Stimulated activated memory B cell treated with anti-CD40 and anti-IgM and Interleukin-4, amounts not matched to agents 10 μg/mL and 1 μg/mL and 100 μg/mL, for 72 hours (primary cell): ENCODE results near the gene MSMP.

Experiments used
- ATAC-seq: fragments of 150-1000 bp; cut with Tn5 transposase; 2 replicates; pipeline ENCODE4 v1.10.0; 2021
- H3K27ac Mint-ChIP-seq: one replicate; pipeline ENCODE4 v1.8.0; 2022; ENCODE audit warnings: mild to moderate bottlenecking, mixed read lengths
- H3K27me3 Mint-ChIP-seq: one replicate; pipeline ENCODE4 v1.8.0; 2022; ENCODE audit warnings: mixed read lengths
- H3K36me3 Mint-ChIP-seq: one replicate; pipeline ENCODE4 v1.8.0; 2022; ENCODE audit warnings: mixed read lengths
- H3K4me1 Mint-ChIP-seq: one replicate; pipeline ENCODE4 v1.8.0; 2022; ENCODE audit warnings: mixed read lengths
- H3K4me3 Mint-ChIP-seq: one replicate; pipeline ENCODE4 v1.8.0; 2022; ENCODE audit warnings: mild to moderate bottlenecking, moderate library complexity, mixed read lengths
- H3K9me3 Mint-ChIP-seq: one replicate; pipeline ENCODE4 v1.8.0; 2022; ENCODE audit warnings: mixed read lengths

Gene MSMP

GRCh38 chr9:35757892-35758275 is 3.8 kb upstream of the MSMP start:
- H3K4me1 Mint-ChIP-seq, result peaks cover 56% of the 10 kb centered on the region
- ATAC-seq, result no peak
- H3K36me3 Mint-ChIP-seq, result peaks cover 24% of the 10 kb centered on the region
- peak overlapping the region; percentile 96 for H3K27ac Mint-ChIP-seq
- H3K9me3 Mint-ChIP-seq, result no peaks in the 10 kb centered on the region
- H3K4me3 Mint-ChIP-seq, result peak overlapping the region; percentile 68
- H3K27me3 Mint-ChIP-seq, result no peaks in the 10 kb centered on the region

GRCh38 chr9:35757226-35757891 is 3.3 kb upstream of the MSMP start:
- Mint-ChIP-seq H3K36me3 (peaks cover 30% of the 10 kb centered on the region), H3K4me3 (peak overlapping the region; percentile 96), H3K9me3 (no peaks in the 10 kb centered on the region), H3K4me1 (peaks cover 55% of the 10 kb centered on the region), H3K27me3 (no peaks in the 10 kb centered on the region), H3K27ac (peak overlapping the region; percentile 96)
- ATAC-seq, result peak; percentile 68

- Mint-ChIP-seq H3K27ac (peak overlapping the region; percentile 96), H3K27me3 (no peaks in the 10 kb centered on the region), H3K36me3 (peaks cover 36% of the 10 kb centered on the region), H3K4me1 (peaks cover 49% of the 10 kb centered on the region), H3K4me3 (peak overlapping the region; percentile 96), H3K9me3 (no peaks in the 10 kb centered on the region)
- ATAC-seq, result peak; percentile 87
These were observed 2.5 kb upstream of the MSMP start for GRCh38 chr9:35756275-35757225.

- H3K27ac Mint-ChIP-seq, result no peak overlapping the region
- no peaks in the 10 kb centered on the region for H3K27me3 Mint-ChIP-seq
- peaks cover 42% of the 10 kb centered on the region for H3K4me1 Mint-ChIP-seq
- no peaks in the 10 kb centered on the region for H3K9me3 Mint-ChIP-seq
- peaks cover 42% of the 10 kb centered on the region for H3K36me3 Mint-ChIP-seq
- no peak for ATAC-seq
- no peak overlapping the region for H3K4me3 Mint-ChIP-seq
These were observed 995 bp upstream of the MSMP start for GRCh38 chr9:35755071-35755470.

GRCh38 chr9:35753466-35753865 is 610 bp downstream of the MSMP start:
- H3K27me3 Mint-ChIP-seq, result no peaks in the 10 kb centered on the region
- no peaks in the 10 kb centered on the region for H3K9me3 Mint-ChIP-seq
- peaks cover 37% of the 10 kb centered on the region for H3K36me3 Mint-ChIP-seq
- H3K4me1 Mint-ChIP-seq, result peaks cover 37% of the 10 kb centered on the region
- H3K27ac Mint-ChIP-seq, result peak overlapping the region; percentile 8
- no peak overlapping the region for H3K4me3 Mint-ChIP-seq
- no peak for ATAC-seq

GRCh38 chr9:35750256-35750531 is 3.9 kb downstream of the MSMP start:
- peaks cover 36% of the 10 kb centered on the region for H3K4me1 Mint-ChIP-seq

GRCh38 chr9:35749515-35750255 is 4.4 kb downstream of the MSMP start:
- H3K27ac Mint-ChIP-seq, result peak overlapping the region; percentile 93
- H3K4me1 Mint-ChIP-seq, result peaks cover 36% of the 10 kb centered on the region
- no peaks in the 10 kb centered on the region for H3K9me3 Mint-ChIP-seq
- peak overlapping the region; percentile 93 for H3K4me3 Mint-ChIP-seq
- peaks cover 52% of the 10 kb centered on the region for H3K36me3 Mint-ChIP-seq
- peak; percentile 69 for ATAC-seq
- H3K27me3 Mint-ChIP-seq, result no peaks in the 10 kb centered on the region

More at GRCh38 chr9:35750256-35750531, 3.9 kb downstream of the MSMP start:
- Mint-ChIP-seq H3K4me3 (peak overlapping the region; percentile 93), H3K36me3 (peaks cover 52% of the 10 kb centered on the region), H3K27me3 (no peaks in the 10 kb centered on the region), H3K27ac (peak overlapping the region; percentile 93), H3K9me3 (no peaks in the 10 kb centered on the region)
- no peak for ATAC-seq

- Mint-ChIP-seq H3K9me3 (no peaks in the 10 kb centered on the region), H3K36me3 (peaks cover 49% of the 10 kb centered on the region), H3K4me3 (peak within 1 kb of the TSS; percentile 93), H3K27me3 (no peaks in the 10 kb centered on the region), H3K27ac (peak within 1 kb of the TSS; percentile 93), H3K4me1 (peaks cover 36% of the 10 kb centered on the region)
- peak; percentile 93 for ATAC-seq
These were observed 5.1 kb downstream of the MSMP start, which contains the start of the genes GBA2 and RGP1 for GRCh38 chr9:35748858-35749514. Gene GBA2, minus strand, starts transcription at chr9:35749228. Its CDS starts 524 bp downstream, at chr9:35748704. Gene RGP1, plus strand, starts transcription at chr9:35749287. Its CDS starts 469 bp downstream, at chr9:35749756.

GRCh38 chr9:35748242-35748857 is 5.7 kb downstream of the MSMP start:
- no peak for ATAC-seq
- Mint-ChIP-seq H3K4me1 (peaks cover 41% of the 10 kb centered on the region), H3K9me3 (no peaks in the 10 kb centered on the region)

GRCh38 chr9:35746583-35746982 is 7.5 kb downstream of the MSMP start:
- Mint-ChIP-seq H3K4me3 (peak overlapping the region; percentile 92), H3K9me3 (no peaks in the 10 kb centered on the region), H3K4me1 (peaks cover 51% of the 10 kb centered on the region), H3K27me3 (no peaks in the 10 kb centered on the region), H3K27ac (no peak overlapping the region), H3K36me3 (peaks cover 47% of the 10 kb centered on the region)
- ATAC-seq, result no peak

More at GRCh38 chr9:35748242-35748857, 5.7 kb downstream of the MSMP start:
- Mint-ChIP-seq H3K27ac (peak overlapping the region; percentile 93), H3K27me3 (no peaks in the 10 kb centered on the region), H3K36me3 (peaks cover 48% of the 10 kb centered on the region), H3K4me3 (peak overlapping the region; percentile 92)

- H3K9me3 Mint-ChIP-seq, result no peaks in the 10 kb centered on the region
- peak overlapping the region; percentile 73 for H3K4me3 Mint-ChIP-seq
- peak overlapping the region; percentile 8 for H3K27ac Mint-ChIP-seq
- peaks cover 51% of the 10 kb centered on the region for H3K36me3 Mint-ChIP-seq
- H3K27me3 Mint-ChIP-seq, result no peaks in the 10 kb centered on the region
- no peak for ATAC-seq
- peaks cover 54% of the 10 kb centered on the region for H3K4me1 Mint-ChIP-seq
These were observed 8.5 kb downstream of the MSMP start for GRCh38 chr9:35745569-35745968.

GRCh38 chr9:35743880-35744518 is 10.1 kb downstream of the MSMP start:
- ATAC-seq, result no peak
- H3K4me1 Mint-ChIP-seq, result peaks cover 45% of the 10 kb centered on the region
- H3K36me3 Mint-ChIP-seq, result peaks cover 64% of the 10 kb centered on the region
- H3K4me3 Mint-ChIP-seq, result no peak overlapping the region
- no peaks in the 10 kb centered on the region for H3K9me3 Mint-ChIP-seq
- no peaks in the 10 kb centered on the region for H3K27me3 Mint-ChIP-seq
- H3K27ac Mint-ChIP-seq, result no peak overlapping the region

GRCh38 chr9:35743452-35743851 is 10.6 kb downstream of the MSMP start:
- Mint-ChIP-seq H3K9me3 (no peaks in the 10 kb centered on the region), H3K4me3 (no peak overlapping the region), H3K27me3 (no peaks in the 10 kb centered on the region), H3K4me1 (peaks cover 45% of the 10 kb centered on the region), H3K27ac (no peak overlapping the region), H3K36me3 (peaks cover 69% of the 10 kb centered on the region)
- no peak for ATAC-seq

- no peaks in the 10 kb centered on the region for H3K27me3 Mint-ChIP-seq
- H3K4me1 Mint-ChIP-seq, result peaks cover 32% of the 10 kb centered on the region
- H3K4me3 Mint-ChIP-seq, result no peak overlapping the region
- H3K27ac Mint-ChIP-seq, result no peak overlapping the region
- H3K9me3 Mint-ChIP-seq, result no peaks in the 10 kb centered on the region
- ATAC-seq, result no peak
- H3K36me3 Mint-ChIP-seq, result peaks cover 66% of the 10 kb centered on the region
These were observed 12.3 kb downstream of the MSMP start for GRCh38 chr9:35741740-35742139.
